Measurements from ENCODE around the gene RNF222. TPM values are rescaled to one million over a fixed set of nuclear protein-coding genes. Genes with fewer than 3 reads are reported as not detected.

The RNF222 gene
- total RNA-seq, 6 experiments from 2014 or later = not detected

DNA sequence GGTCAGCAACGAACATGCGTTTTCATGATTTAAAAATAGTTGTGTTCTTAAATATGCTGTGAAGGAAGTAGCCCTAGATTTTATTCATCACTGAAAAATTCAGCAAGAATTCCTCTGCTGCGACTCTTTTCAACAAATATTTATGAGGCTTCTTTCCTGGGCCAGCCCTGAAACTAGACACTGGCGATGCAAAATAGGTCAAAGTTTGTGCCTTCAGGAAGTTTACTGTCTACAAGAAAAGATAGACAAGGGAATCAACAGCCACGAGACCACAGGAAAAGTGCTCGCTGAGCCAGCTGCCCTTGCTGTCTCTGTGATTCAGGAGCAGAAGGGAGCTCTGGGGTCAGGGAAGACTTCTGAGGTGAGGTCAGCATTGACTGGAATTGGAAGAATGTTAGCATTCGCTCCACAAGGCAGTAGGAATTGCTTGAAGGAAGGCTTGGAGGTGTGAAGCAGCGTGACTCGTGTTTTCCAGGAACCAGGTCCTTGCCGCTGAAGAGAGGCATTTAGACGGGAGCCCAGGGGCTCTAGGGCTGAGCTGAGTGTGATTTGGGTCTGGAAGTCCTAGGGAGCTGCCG lies 12.7 kb downstream of the RNF222 start:
- Histone ChIP-seq H3K9me3 (no peaks in the 10 kb centered on the region), H3K4me3 (no peak overlapping the region), H3K27me3 (no peaks in the 10 kb centered on the region), H3K27ac (peak overlapping the region in 1 of 3 donors; percentile 33), H3K4me1 (peaks cover 0 to 27% (median 10%) of the 10 kb centered on the region in 4 donors), H3K36me3 (peaks cover 0 to 19% (median 9%) of the 10 kb centered on the region in 4 donors)
- ATAC-seq (no peak), DNase-seq (no peak)
- TF ChIP-seq, protein P1, sequence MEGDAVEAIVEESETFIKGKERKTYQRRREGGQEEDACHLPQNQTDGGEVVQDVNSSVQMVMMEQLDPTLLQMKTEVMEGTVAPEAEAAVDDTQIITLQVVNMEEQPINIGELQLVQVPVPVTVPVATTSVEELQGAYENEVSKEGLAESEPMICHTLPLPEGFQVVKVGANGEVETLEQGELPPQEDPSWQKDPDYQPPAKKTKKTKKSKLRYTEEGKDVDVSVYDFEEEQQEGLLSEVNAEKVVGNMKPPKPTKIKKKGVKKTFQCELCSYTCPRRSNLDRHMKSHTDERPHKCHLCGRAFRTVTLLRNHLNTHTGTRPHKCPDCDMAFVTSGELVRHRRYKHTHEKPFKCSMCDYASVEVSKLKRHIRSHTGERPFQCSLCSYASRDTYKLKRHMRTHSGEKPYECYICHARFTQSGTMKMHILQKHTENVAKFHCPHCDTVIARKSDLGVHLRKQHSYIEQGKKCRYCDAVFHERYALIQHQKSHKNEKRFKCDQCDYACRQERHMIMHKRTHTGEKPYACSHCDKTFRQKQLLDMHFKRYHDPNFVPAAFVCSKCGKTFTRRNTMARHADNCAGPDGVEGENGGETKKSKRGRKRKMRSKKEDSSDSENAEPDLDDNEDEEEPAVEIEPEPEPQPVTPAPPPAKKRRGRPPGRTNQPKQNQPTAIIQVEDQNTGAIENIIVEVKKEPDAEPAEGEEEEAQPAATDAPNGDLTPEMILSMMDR (IDR thresholded peaks at IDR 0.05) = no peak
- intact Hi-C loops (cut with DNase I) = no loop called here
- WGBS (ENCODE audit: insufficient coverage, low coverage, low lambda C conversion rate, missing lambda C conversion rate) = 49% methylated on average over 6 of the region's 12 CpGs

DNA sequence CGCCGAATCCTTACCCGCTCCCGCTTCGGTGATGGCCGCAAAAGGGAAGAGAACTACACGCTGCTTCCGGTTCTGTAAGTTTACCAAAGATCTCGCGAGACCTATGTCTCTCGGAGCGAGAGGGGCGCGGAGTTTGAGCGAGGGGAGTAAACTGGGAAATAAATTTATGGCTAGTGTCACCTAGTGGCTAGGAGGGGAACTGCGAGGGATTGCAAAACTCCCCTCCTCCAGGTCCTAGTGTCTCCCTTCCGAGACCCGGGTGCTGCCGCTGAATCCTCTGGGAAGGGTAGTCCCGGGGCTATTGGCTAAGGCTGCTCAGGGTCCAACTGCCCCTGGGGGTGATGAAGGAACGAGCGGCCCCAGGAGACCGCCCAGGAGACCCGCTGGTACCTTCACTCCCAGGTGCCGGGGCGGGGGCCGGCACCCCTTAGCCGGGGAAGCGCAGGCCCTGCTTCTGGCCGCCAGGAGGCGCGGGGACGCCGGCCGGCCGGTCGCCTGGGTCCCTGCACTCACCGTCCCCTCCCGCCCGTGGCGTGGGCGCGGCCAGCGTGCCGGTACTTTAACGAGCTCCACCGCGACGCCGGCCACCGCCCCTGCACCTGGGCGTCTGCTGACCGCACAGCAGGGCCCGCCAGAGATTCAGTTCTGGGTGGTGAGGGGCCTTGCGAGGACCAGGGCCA lies 14.3 kb downstream of the RNF222 start, which contains the start of gene RPL26:
Gene RPL26 (minus strand): TSS at position 51 of the 680 bp plus-strand sequence. CDS start 883 bp downstream, outside the sequence.
- H3K4me3 ChIP-seq = peak within 1 kb of the TSS; percentile 64 to 90 (median 73)
- no peaks in the 10 kb centered on the region for H3K27me3 ChIP-seq
- intact Hi-C loops (cut with DNase I) = no loop called here
- WGBS (ENCODE audit: insufficient coverage, low coverage, low lambda C conversion rate, missing lambda C conversion rate) = 0% methylated on average over 10 of the region's 55 CpGs
- ATAC-seq (peak; percentile 90 to 95 (median 93)), DNase-seq (peak; percentile 93 to 96 (median 95))
- H3K27ac ChIP-seq = peak within 1 kb of the TSS; percentile 46 to 85 (median 75)
- peaks cover 6 to 35% (median 22%) of the 10 kb centered on the region in 4 donors for H3K36me3 ChIP-seq
- TF ChIP-seq, protein P1 (IDR thresholded peaks at IDR 0.05) = peak; percentile 98 to 100 (median 100)
- peak; percentile 77 for TF ChIP-seq POLR2A (IDR thresholded peaks at IDR 0.05)
- no peaks in the 10 kb centered on the region for H3K9me3 ChIP-seq
- H3K4me1 ChIP-seq = peaks cover 0 to 27% (median 10%) of the 10 kb centered on the region in 4 donors

DNA sequence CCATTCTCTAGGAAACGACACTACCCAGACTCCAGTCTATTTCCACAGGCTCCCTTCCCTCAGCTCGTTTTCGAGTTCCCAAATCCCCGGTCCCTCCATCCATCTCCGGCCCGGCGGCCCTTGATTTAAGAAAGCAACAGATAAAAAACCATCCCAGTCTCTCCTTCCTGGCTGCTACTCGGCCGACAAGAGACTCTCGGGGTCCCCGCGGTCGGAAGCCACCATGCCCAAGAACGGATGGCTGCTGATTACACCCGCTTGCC lies 14.8 kb downstream of the RNF222 start:
- intact Hi-C loops (cut with DNase I) = no loop called here
- ATAC-seq (peak in 3 of 4 donors; percentile 3 to 12 (median 4)), DNase-seq (no peak)
- Histone ChIP-seq H3K27me3 (no peaks in the 10 kb centered on the region), H3K4me3 (peak overlapping the region; percentile 64 to 90 (median 73)), H3K36me3 (peaks cover 6 to 40% (median 26%) of the 10 kb centered on the region in 4 donors), H3K4me1 (peaks cover 0 to 27% (median 10%) of the 10 kb centered on the region in 4 donors), H3K27ac (peak overlapping the region in 1 of 3 donors; percentile 75), H3K9me3 (no peaks in the 10 kb centered on the region)
- WGBS (ENCODE audit: insufficient coverage, low coverage, low lambda C conversion rate, missing lambda C conversion rate) = 0% methylated on average over 15 of the region's 15 CpGs
- TF ChIP-seq, protein P1 (IDR thresholded peaks at IDR 0.05) = no peak
- TF ChIP-seq POLR2A (IDR thresholded peaks at IDR 0.05) = no peak

DNA sequence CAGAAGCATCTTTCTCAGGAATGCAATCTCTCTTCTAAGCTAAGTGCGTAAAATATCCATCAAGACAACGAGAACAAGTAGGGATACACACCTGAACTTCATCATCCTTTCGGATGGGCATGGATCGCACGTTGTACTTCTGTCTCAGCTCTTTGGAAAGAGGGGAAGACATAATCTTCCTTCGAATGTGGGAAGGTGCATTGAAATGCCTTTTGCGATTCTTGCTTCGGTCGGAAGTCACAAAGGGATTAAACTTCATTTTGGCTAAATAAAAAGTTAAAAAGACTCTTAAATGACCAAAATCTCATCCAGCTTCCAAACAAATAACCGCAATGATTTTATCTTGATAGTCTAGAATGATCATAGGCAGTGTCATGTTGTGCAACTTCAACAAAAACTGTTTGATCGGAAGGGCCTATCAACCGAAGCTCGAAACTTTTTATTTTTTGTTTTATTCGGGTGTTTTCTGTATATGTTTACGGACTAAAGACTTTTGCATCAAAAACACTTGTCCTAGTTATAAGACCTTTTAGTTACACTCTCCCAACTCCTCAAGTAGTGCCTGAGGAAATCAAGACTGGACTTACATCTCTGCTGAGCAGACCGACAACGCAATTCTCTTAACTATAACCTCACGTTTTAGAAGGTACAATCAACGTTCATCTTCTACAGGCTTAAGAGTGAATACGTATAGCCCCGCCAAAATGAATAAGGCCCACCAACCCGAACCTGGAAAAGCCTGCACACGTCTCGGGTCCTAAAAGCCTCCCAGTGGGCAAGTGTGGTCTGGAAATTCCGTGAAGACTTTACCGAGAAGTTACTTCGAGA lies 15.4 kb downstream of the RNF222 start:
- ATAC-seq (no peak), DNase-seq (no peak)
- peak overlapping the region; percentile 64 to 90 (median 73) for H3K4me3 ChIP-seq
- H3K27me3 ChIP-seq = no peaks in the 10 kb centered on the region
- H3K9me3 ChIP-seq = no peaks in the 10 kb centered on the region
- intact Hi-C loops (cut with DNase I) = no loop called here
- H3K4me1 ChIP-seq = peaks cover 0 to 28% (median 13%) of the 10 kb centered on the region in 4 donors
- peaks cover 10 to 45% (median 27%) of the 10 kb centered on the region in 4 donors for H3K36me3 ChIP-seq
- TF ChIP-seq, protein P1 (IDR thresholded peaks at IDR 0.05) = no peak
- no peak for TF ChIP-seq POLR2A (IDR thresholded peaks at IDR 0.05)
- WGBS (ENCODE audit: insufficient coverage, low coverage, low lambda C conversion rate, missing lambda C conversion rate) = 21% methylated on average over 26 of the region's 27 CpGs
- H3K27ac ChIP-seq = peak overlapping the region in 1 of 3 donors; percentile 75
